Measurements from ENCODE around the gene TEX13A. TPM values are rescaled to one million over a fixed set of nuclear protein-coding genes. Genes with fewer than 3 reads are reported as not detected.
"Not testable (repeated sequence)": the region's sequence is repeated elsewhere in the genome, so short reads cannot be mapped to it uniquely, and the experiment has no call there.

TEX13A gene
- total RNA-seq, 4 donors from 2014 or later = not detected

GRCh38 chrX:105265093-105265492 lies 44.6 kb upstream of the TEX13A start:
- Histone ChIP-seq H3K27ac (replicated peaks in 1 of 4) (no peak overlapping the region), H3K4me3 (no peak overlapping the region), H3K9me3 (no peaks in the 10 kb centered on the region), H3K4me1 (no peaks in the 10 kb centered on the region), H3K27me3 (no peaks in the 10 kb centered on the region), H3K36me3 (no peaks in the 10 kb centered on the region)
- DNase-seq (ENCODE audit: extremely low spot score) = no peak
- TF ChIP-seq CTCF (IDR thresholded peaks at IDR 0.05) (no peak), POLR2AphosphoS5 (IDR thresholded peaks at IDR 0.05) (no peak), EP300 (IDR thresholded peaks at IDR 0.05) (no peak), POLR2A (IDR thresholded peaks at IDR 0.05; ENCODE audit: low read depth) (no peak)
- intact Hi-C loops (cut with DNase I) = no loop called here
- 62% methylated on average over 3 of the region's 3 CpGs for WGBS

GRCh38 chrX:105263801-105264200 lies 43.3 kb upstream of the TEX13A start:
- Histone ChIP-seq H3K9me3 (no peaks in the 10 kb centered on the region), H3K36me3 (no peaks in the 10 kb centered on the region), H3K4me3 (no peak overlapping the region), H3K27ac (replicated peaks in 1 of 4) (no peak overlapping the region), H3K4me1 (no peaks in the 10 kb centered on the region), H3K27me3 (no peaks in the 10 kb centered on the region)
- intact Hi-C loops (cut with DNase I) = no loop called here
- no peak for DNase-seq (ENCODE audit: extremely low spot score)
- 93% methylated on average over 1 of the region's 1 CpG for WGBS
- TF ChIP-seq EP300 (IDR thresholded peaks at IDR 0.05) = no peak
- no peak for TF ChIP-seq POLR2AphosphoS5 (IDR thresholded peaks at IDR 0.05)

GRCh38 chrX:105263171-105263570 lies 42.7 kb upstream of the TEX13A start:
- DNase-seq (ENCODE audit: extremely low spot score) = no peak
- intact Hi-C loops (cut with DNase I) = no loop called here
- Histone ChIP-seq H3K36me3 (no peaks in the 10 kb centered on the region), H3K27ac (replicated peaks in 1 of 4) (no peak overlapping the region), H3K27me3 (no peaks in the 10 kb centered on the region), H3K4me1 (no peaks in the 10 kb centered on the region), H3K4me3 (no peak overlapping the region), H3K9me3 (no peaks in the 10 kb centered on the region)
- TF ChIP-seq POLR2A (IDR thresholded peaks at IDR 0.05; ENCODE audit: low read depth) = no peak
- TF ChIP-seq EP300 (IDR thresholded peaks at IDR 0.05) = no peak
- no peak for TF ChIP-seq POLR2AphosphoS5 (IDR thresholded peaks at IDR 0.05)
- TF ChIP-seq CTCF (IDR thresholded peaks at IDR 0.05) = no peak
- 83% methylated on average over 2 of the region's 2 CpGs for WGBS

- no peak overlapping the region for H3K4me3 ChIP-seq
- no peak for DNase-seq (ENCODE audit: extremely low spot score)
- no peak overlapping the region for H3K27ac ChIP-seq (replicated peaks in 1 of 4)
- H3K9me3 ChIP-seq = no peaks in the 10 kb centered on the region
- H3K4me1 ChIP-seq = no peaks in the 10 kb centered on the region
- no peak for TF ChIP-seq CTCF (IDR thresholded peaks at IDR 0.05)
- no peak for TF ChIP-seq POLR2AphosphoS5 (IDR thresholded peaks at IDR 0.05)
- no peak for TF ChIP-seq EP300 (IDR thresholded peaks at IDR 0.05)
- no peak for TF ChIP-seq POLR2A (IDR thresholded peaks at IDR 0.05; ENCODE audit: low read depth)
- H3K36me3 ChIP-seq = no peaks in the 10 kb centered on the region
- no peaks in the 10 kb centered on the region for H3K27me3 ChIP-seq
- 42% methylated on average over 5 of the region's 8 CpGs for WGBS
- intact Hi-C loops (cut with DNase I) = no loop called here
These were observed 40.0 kb upstream of the TEX13A start for GRCh38 chrX:105260291-105261043.

- H3K4me3 ChIP-seq = no peak overlapping the region
- DNase-seq (ENCODE audit: extremely low spot score) = no peak
- intact Hi-C loops (cut with DNase I) = no loop called here
- no peak for TF ChIP-seq POLR2AphosphoS5 (IDR thresholded peaks at IDR 0.05)
- TF ChIP-seq CTCF (IDR thresholded peaks at IDR 0.05) = no peak
- no peak for TF ChIP-seq EP300 (IDR thresholded peaks at IDR 0.05)
- TF ChIP-seq POLR2A (IDR thresholded peaks at IDR 0.05; ENCODE audit: low read depth) = no peak
- WGBS = 54% methylated on average over 2 of the region's 2 CpGs
- H3K27me3 ChIP-seq = no peaks in the 10 kb centered on the region
- H3K4me1 ChIP-seq = no peaks in the 10 kb centered on the region
- no peaks in the 10 kb centered on the region for H3K9me3 ChIP-seq
- no peak overlapping the region for H3K27ac ChIP-seq (replicated peaks in 1 of 4)
- no peaks in the 10 kb centered on the region for H3K36me3 ChIP-seq
These were observed 20.6 kb upstream of the TEX13A start for GRCh38 chrX:105241056-105241455.

- WGBS = 62% methylated on average over 3 of the region's 3 CpGs
- H3K4me1 ChIP-seq; H3K9me3 ChIP-seq; H3K36me3 ChIP-seq; DNase-seq (ENCODE audit: extremely low spot score); intact Hi-C loops (cut with DNase I); H3K4me3 ChIP-seq; H3K27me3 ChIP-seq; H3K27ac ChIP-seq (replicated peaks in 1 of 4): not testable (repeated sequence)
These were observed 16.9 kb upstream of the TEX13A start for GRCh38 chrX:105237407-105237806.
